ENCODE results near the gene GBA3.

The GBA3 gene

GRCh38 chr4:22814906-22815305 lies 122.2 kb downstream of the GBA3 start:
- no peak for ATAC-seq
- TF ChIP-seq ISL1 (CRISPR knock-in tag; IDR thresholded peaks at IDR 0.05), result no peak
- no peak for TF ChIP-seq ZNF8 (CRISPR knock-in tag; IDR thresholded peaks at IDR 0.05)
- TF ChIP-seq, protein P1, sequence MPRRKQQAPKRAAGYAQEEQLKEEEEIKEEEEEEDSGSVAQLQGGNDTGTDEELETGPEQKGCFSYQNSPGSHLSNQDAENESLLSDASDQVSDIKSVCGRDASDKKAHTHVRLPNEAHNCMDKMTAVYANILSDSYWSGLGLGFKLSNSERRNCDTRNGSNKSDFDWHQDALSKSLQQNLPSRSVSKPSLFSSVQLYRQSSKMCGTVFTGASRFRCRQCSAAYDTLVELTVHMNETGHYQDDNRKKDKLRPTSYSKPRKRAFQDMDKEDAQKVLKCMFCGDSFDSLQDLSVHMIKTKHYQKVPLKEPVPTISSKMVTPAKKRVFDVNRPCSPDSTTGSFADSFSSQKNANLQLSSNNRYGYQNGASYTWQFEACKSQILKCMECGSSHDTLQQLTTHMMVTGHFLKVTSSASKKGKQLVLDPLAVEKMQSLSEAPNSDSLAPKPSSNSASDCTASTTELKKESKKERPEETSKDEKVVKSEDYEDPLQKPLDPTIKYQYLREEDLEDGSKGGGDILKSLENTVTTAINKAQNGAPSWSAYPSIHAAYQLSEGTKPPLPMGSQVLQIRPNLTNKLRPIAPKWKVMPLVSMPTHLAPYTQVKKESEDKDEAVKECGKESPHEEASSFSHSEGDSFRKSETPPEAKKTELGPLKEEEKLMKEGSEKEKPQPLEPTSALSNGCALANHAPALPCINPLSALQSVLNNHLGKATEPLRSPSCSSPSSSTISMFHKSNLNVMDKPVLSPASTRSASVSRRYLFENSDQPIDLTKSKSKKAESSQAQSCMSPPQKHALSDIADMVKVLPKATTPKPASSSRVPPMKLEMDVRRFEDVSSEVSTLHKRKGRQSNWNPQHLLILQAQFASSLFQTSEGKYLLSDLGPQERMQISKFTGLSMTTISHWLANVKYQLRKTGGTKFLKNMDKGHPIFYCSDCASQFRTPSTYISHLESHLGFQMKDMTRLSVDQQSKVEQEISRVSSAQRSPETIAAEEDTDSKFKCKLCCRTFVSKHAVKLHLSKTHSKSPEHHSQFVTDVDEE (CRISPR knock-in tag; IDR thresholded peaks at IDR 0.05), result no peak

DNA sequence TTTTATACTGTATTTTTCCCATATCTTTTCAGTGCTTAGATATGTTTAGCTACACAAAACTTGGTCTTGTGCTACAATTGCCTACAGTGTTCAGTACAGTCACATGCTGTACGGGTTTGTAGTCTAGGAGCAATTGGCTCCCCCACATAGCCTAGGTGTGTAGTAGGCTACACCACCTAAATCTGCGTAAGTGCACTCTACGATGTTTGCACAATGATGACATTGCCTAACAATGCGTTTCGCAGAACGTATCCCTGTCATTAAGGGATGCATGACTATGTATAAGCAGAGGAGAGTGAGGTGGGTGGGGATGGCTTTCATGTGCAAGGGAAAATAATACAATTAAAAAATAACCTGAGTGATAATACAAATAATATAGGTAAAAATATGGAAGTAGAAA lies 131.4 kb downstream of the GBA3 start:
- TF ChIP-seq ZNF8 (CRISPR knock-in tag; IDR thresholded peaks at IDR 0.05) (no peak), ZNF565 (CRISPR knock-in tag; conservative IDR thresholded peaks at IDR 0.05; ENCODE audit: low read depth) (no peak), PPARA (CRISPR knock-in tag; IDR thresholded peaks at IDR 0.05; ENCODE audit: borderline replicate concordance) (no peak), ZFP30 (CRISPR knock-in tag; IDR thresholded peaks at IDR 0.05) (no peak), ZNF70 (CRISPR knock-in tag; IDR thresholded peaks at IDR 0.05) (no peak), TCF4 (CRISPR knock-in tag; IDR thresholded peaks at IDR 0.05; ENCODE audit: borderline replicate concordance) (no peak), TOX (CRISPR knock-in tag; IDR thresholded peaks at IDR 0.05; ENCODE audit: borderline replicate concordance) (no peak), SNAI2 (CRISPR knock-in tag; IDR thresholded peaks at IDR 0.05) (no peak), ZC3H10 (CRISPR knock-in tag; IDR thresholded peaks at IDR 0.05) (no peak), CREB5 (CRISPR knock-in tag; IDR thresholded peaks at IDR 0.05; ENCODE audit: low read depth) (no peak), POU6F1 (CRISPR knock-in tag; IDR thresholded peaks at IDR 0.05; ENCODE audit: borderline replicate concordance, low read depth) (no peak), ZFP3 (CRISPR knock-in tag; IDR thresholded peaks at IDR 0.05) (no peak), BACH2 (CRISPR knock-in tag; IDR thresholded peaks at IDR 0.05; ENCODE audit: borderline replicate concordance) (no peak), ISL1 (CRISPR knock-in tag; IDR thresholded peaks at IDR 0.05) (no peak), ARNTL (CRISPR knock-in tag; IDR thresholded peaks at IDR 0.05; ENCODE audit: borderline replicate concordance, low read depth) (no peak), ESRRG (CRISPR knock-in tag; IDR thresholded peaks at IDR 0.05) (no peak), RARB (CRISPR knock-in tag; IDR thresholded peaks at IDR 0.05) (no peak), GLIS3 (CRISPR knock-in tag; IDR thresholded peaks at IDR 0.05) (no peak)
- TF ChIP-seq, protein P2, sequence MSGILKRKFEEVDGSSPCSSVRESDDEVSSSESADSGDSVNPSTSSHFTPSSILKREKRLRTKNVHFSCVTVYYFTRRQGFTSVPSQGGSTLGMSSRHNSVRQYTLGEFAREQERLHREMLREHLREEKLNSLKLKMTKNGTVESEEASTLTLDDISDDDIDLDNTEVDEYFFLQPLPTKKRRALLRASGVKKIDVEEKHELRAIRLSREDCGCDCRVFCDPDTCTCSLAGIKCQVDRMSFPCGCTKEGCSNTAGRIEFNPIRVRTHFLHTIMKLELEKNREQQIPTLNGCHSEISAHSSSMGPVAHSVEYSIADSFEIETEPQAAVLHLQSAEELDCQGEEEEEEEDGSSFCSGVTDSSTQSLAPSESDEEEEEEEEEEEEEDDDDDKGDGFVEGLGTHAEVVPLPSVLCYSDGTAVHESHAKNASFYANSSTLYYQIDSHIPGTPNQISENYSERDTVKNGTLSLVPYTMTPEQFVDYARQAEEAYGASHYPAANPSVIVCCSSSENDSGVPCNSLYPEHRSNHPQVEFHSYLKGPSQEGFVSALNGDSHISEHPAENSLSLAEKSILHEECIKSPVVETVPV (CRISPR knock-in tag; IDR thresholded peaks at IDR 0.05), result no peak
- TF ChIP-seq, protein P1 (CRISPR knock-in tag; IDR thresholded peaks at IDR 0.05), result no peak
- no peak for ATAC-seq

- no peak for ATAC-seq
- TF ChIP-seq, protein P1 (CRISPR knock-in tag; IDR thresholded peaks at IDR 0.05), result no peak
- TF ChIP-seq CSDC2 (CRISPR knock-in tag; IDR thresholded peaks at IDR 0.05) (no peak), GLIS3 (CRISPR knock-in tag; IDR thresholded peaks at IDR 0.05) (no peak), CREB5 (CRISPR knock-in tag; IDR thresholded peaks at IDR 0.05; ENCODE audit: low read depth) (no peak), TCF4 (CRISPR knock-in tag; IDR thresholded peaks at IDR 0.05; ENCODE audit: borderline replicate concordance) (no peak), PPARA (CRISPR knock-in tag; IDR thresholded peaks at IDR 0.05; ENCODE audit: borderline replicate concordance) (no peak), TOX (CRISPR knock-in tag; IDR thresholded peaks at IDR 0.05; ENCODE audit: borderline replicate concordance) (no peak), RARB (CRISPR knock-in tag; IDR thresholded peaks at IDR 0.05) (no peak), ZFP3 (CRISPR knock-in tag; IDR thresholded peaks at IDR 0.05) (no peak), ZFP30 (CRISPR knock-in tag; IDR thresholded peaks at IDR 0.05) (no peak)
Observed at GRCh38 chr4:22842360-22843018, 149.8 kb downstream of the GBA3 start.

All from SK-N-SH treated with all-trans-retinoic acid at 6 μM for 48 hours (cell line).